GM19351 (cell line): ENCODE data around the gene GRID1.
"Not testable (repeated sequence)": the region's sequence is repeated elsewhere in the genome, so short reads cannot be mapped to it uniquely, and the experiment has no call there.

Experiments
- ATAC-seq: cut with Tn5 transposase; IDR thresholded peaks from one replicate; pipeline ENCODE4 v1.9.1; 2021; ENCODE audit warnings: mild to moderate bottlenecking, moderate library complexity; ENCODE audit not compliant: unreplicated experiment

GRID1 gene

GRCh38 chr10:86123715-86124114 is 242.9 kb downstream of the GRID1 start:
- ATAC-seq, result no peak

GRCh38 chr10:86123304-86123703 is 243.3 kb downstream of the GRID1 start:
- ATAC-seq, result no peak

- no peak for ATAC-seq
These were observed 243.9 kb downstream of the GRID1 start for GRCh38 chr10:86122646-86123045.

GRCh38 chr10:86121200-86121599 is 245.4 kb downstream of the GRID1 start:
- no peak for ATAC-seq

GRCh38 chr10:86117051-86117450 is 249.5 kb downstream of the GRID1 start:
- ATAC-seq, result no peak

GRCh38 chr10:86113983-86114382 is 252.6 kb downstream of the GRID1 start:
- ATAC-seq, result no peak

GRCh38 chr10:86113501-86113900 is 253.1 kb downstream of the GRID1 start:
- ATAC-seq, result no peak

GRCh38 chr10:86113044-86113443 is 253.6 kb downstream of the GRID1 start:
- no peak for ATAC-seq

GRCh38 chr10:86111902-86112545 is 254.6 kb downstream of the GRID1 start:
- no peak for ATAC-seq

- ATAC-seq, result no peak
These were observed 256.3 kb downstream of the GRID1 start for GRCh38 chr10:86110156-86110786.

GRCh38 chr10:86109421-86109820 is 257.2 kb downstream of the GRID1 start:
- ATAC-seq, result no peak

- no peak for ATAC-seq
These were observed 257.9 kb downstream of the GRID1 start for GRCh38 chr10:86108696-86109095.

GRCh38 chr10:86107611-86108310 is 258.8 kb downstream of the GRID1 start:
- not testable (repeated sequence) for ATAC-seq

- no peak for ATAC-seq
These were observed 259.5 kb downstream of the GRID1 start for GRCh38 chr10:86107131-86107530.

- ATAC-seq, result no peak
These were observed 260.0 kb downstream of the GRID1 start for GRCh38 chr10:86106616-86107015.

- no peak for ATAC-seq
These were observed 261.0 kb downstream of the GRID1 start for GRCh38 chr10:86105640-86106039.

- ATAC-seq, result no peak
These were observed 261.4 kb downstream of the GRID1 start for GRCh38 chr10:86105181-86105580.

- ATAC-seq, result no peak
These were observed 261.9 kb downstream of the GRID1 start for GRCh38 chr10:86104611-86105145.

GRCh38 chr10:86104156-86104555 is 262.4 kb downstream of the GRID1 start:
- ATAC-seq, result no peak

- ATAC-seq, result no peak
These were observed 263.0 kb downstream of the GRID1 start for GRCh38 chr10:86103391-86104101.

- ATAC-seq, result no peak
These were observed 264.1 kb downstream of the GRID1 start for GRCh38 chr10:86102451-86102850.
